ENCODE results near the gene OR10J1.

DNA sequence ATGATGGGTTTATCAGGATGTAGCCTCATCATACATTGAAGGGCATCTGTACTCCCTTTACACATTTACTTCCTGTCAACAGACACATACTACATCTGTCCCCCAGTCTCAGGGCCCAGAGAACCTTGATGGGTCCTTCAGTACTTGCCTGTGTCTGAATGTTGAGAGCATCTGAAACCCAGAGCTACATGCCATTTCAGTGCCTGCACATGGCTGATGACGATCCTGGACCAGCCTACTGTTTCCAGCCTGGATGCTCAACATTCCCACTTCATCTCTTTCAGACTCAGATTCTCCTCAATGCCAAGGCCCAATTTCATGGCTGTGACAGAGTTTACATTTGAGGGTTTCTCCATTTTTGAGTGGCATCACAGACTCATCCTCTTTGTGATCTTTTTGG lies 7.6 kb upstream of the OR10J1 start, which contains the start of gene OR10J4:
- TF ChIP-seq POLR2A (IDR thresholded peaks at IDR 0.05) (no peak), POLR2AphosphoS5 (IDR thresholded peaks at IDR 0.05) (no peak), CTCF (IDR thresholded peaks at IDR 0.05) (no peak)

Data from transverse colon (tissue), 4 donors.